Hematopoietic multipotent progenitor cell (in vitro differentiated cells): Measurements from ENCODE around the gene SPATS2L. TPM values are rescaled to one million over a fixed set of nuclear protein-coding genes. Genes with fewer than 3 reads are reported as not detected.

Experiments
- DNase-seq, 3 donors: peaks; one replicate each; pipeline ENCODE4 v3.0.0-alpha.2; 2011 to 2015; ENCODE audit warnings: low read depth in 2 of 3, low spot score in 2 of 3
- total RNA-seq: library from RNA; depleted of rRNA; stranded (reverse); fragments of >200 nt; gene quantifications from one replicate; pipeline ENCODE4 v1.2.3, GENCODE V29; 2012

Gene SPATS2L
- total RNA-seq, 1 donor = 6.5 TPM

- DNase-seq = no peak
These were observed 125.7 kb downstream of the SPATS2L start for GRCh38 chr2:200431996-200432705.

GRCh38 chr2:200435379-200435778 is 128.9 kb downstream of the SPATS2L start:
- DNase-seq = no peak

- no peak for DNase-seq
These were observed 131.8 kb downstream of the SPATS2L start for GRCh38 chr2:200438251-200438650.

- no peak for DNase-seq
These were observed 132.4 kb downstream of the SPATS2L start for GRCh38 chr2:200438846-200439245.

- no peak for DNase-seq
These were observed 133.5 kb downstream of the SPATS2L start for GRCh38 chr2:200439981-200440380.

GRCh38 chr2:200442471-200442870 is 136.0 kb downstream of the SPATS2L start:
- DNase-seq = no peak

GRCh38 chr2:200443376-200443775 is 136.9 kb downstream of the SPATS2L start:
- DNase-seq = no peak

GRCh38 chr2:200443916-200444315 is 137.4 kb downstream of the SPATS2L start:
- no peak for DNase-seq

- no peak for DNase-seq
These were observed 138.0 kb downstream of the SPATS2L start for GRCh38 chr2:200444530-200444929.

GRCh38 chr2:200445284-200445683 is 138.8 kb downstream of the SPATS2L start:
- DNase-seq = no peak

GRCh38 chr2:200446612-200447011 is 140.1 kb downstream of the SPATS2L start:
- DNase-seq = no peak

GRCh38 chr2:200447139-200447855 is 140.8 kb downstream of the SPATS2L start:
- DNase-seq = no peak

GRCh38 chr2:200448455-200448854 is 142.0 kb downstream of the SPATS2L start:
- DNase-seq = no peak

GRCh38 chr2:200449149-200449548 is 142.7 kb downstream of the SPATS2L start:
- DNase-seq = no peak

- DNase-seq = no peak
These were observed 143.8 kb downstream of the SPATS2L start for GRCh38 chr2:200450288-200450687.

- no peak for DNase-seq
These were observed 145.0 kb downstream of the SPATS2L start for GRCh38 chr2:200451511-200451910.

- DNase-seq = no peak
These were observed 145.9 kb downstream of the SPATS2L start for GRCh38 chr2:200452377-200452776.

- DNase-seq = no peak
These were observed 146.8 kb downstream of the SPATS2L start for GRCh38 chr2:200453142-200453852.

GRCh38 chr2:200453853-200454534 is 147.5 kb downstream of the SPATS2L start:
- DNase-seq = no peak

GRCh38 chr2:200454927-200455801 is 148.7 kb downstream of the SPATS2L start:
- no peak for DNase-seq
